ENCODE results near the gene PVALEF.

DNA sequence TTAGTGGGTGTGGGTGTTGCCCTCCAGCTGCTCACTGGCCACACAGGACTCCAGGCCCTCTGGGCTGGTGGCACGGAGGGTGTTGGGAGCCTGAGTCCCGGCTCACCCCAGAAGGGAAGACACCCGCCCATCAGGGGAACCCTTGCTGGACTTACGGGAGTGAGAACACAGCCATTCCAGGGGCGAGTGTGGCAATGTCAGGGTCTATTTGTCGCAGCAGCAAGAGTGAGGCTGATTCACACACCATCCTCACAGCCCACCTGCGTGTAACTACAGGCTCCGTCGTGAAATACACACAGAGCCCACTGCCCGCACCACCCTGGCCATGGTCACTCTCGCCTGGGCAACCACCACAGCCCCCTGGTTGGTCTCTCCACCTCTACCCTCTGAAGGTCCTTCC, 18.5 kb downstream of the PVALEF start:
- TF ChIP-seq MEF2A (IDR thresholded peaks at IDR 0.05; ENCODE audit: borderline replicate concordance, low read depth): no peak
- TF ChIP-seq, protein P1, sequence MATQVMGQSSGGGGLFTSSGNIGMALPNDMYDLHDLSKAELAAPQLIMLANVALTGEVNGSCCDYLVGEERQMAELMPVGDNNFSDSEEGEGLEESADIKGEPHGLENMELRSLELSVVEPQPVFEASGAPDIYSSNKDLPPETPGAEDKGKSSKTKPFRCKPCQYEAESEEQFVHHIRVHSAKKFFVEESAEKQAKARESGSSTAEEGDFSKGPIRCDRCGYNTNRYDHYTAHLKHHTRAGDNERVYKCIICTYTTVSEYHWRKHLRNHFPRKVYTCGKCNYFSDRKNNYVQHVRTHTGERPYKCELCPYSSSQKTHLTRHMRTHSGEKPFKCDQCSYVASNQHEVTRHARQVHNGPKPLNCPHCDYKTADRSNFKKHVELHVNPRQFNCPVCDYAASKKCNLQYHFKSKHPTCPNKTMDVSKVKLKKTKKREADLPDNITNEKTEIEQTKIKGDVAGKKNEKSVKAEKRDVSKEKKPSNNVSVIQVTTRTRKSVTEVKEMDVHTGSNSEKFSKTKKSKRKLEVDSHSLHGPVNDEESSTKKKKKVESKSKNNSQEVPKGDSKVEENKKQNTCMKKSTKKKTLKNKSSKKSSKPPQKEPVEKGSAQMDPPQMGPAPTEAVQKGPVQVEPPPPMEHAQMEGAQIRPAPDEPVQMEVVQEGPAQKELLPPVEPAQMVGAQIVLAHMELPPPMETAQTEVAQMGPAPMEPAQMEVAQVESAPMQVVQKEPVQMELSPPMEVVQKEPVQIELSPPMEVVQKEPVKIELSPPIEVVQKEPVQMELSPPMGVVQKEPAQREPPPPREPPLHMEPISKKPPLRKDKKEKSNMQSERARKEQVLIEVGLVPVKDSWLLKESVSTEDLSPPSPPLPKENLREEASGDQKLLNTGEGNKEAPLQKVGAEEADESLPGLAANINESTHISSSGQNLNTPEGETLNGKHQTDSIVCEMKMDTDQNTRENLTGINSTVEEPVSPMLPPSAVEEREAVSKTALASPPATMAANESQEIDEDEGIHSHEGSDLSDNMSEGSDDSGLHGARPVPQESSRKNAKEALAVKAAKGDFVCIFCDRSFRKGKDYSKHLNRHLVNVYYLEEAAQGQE (IDR thresholded peaks at IDR 0.05; ENCODE audit: low read depth, low read length): no peak
- no peak for TF ChIP-seq NRF1 (IDR thresholded peaks at IDR 0.05; ENCODE audit: low read depth, low read length)
- no peak for TF ChIP-seq TAF1 (IDR thresholded peaks at IDR 0.05; ENCODE audit: borderline replicate concordance, low read depth, low read length)
- TF ChIP-seq, protein P2, sequence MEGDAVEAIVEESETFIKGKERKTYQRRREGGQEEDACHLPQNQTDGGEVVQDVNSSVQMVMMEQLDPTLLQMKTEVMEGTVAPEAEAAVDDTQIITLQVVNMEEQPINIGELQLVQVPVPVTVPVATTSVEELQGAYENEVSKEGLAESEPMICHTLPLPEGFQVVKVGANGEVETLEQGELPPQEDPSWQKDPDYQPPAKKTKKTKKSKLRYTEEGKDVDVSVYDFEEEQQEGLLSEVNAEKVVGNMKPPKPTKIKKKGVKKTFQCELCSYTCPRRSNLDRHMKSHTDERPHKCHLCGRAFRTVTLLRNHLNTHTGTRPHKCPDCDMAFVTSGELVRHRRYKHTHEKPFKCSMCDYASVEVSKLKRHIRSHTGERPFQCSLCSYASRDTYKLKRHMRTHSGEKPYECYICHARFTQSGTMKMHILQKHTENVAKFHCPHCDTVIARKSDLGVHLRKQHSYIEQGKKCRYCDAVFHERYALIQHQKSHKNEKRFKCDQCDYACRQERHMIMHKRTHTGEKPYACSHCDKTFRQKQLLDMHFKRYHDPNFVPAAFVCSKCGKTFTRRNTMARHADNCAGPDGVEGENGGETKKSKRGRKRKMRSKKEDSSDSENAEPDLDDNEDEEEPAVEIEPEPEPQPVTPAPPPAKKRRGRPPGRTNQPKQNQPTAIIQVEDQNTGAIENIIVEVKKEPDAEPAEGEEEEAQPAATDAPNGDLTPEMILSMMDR (IDR thresholded peaks at IDR 0.05): no peak
- TF ChIP-seq, protein P3, sequence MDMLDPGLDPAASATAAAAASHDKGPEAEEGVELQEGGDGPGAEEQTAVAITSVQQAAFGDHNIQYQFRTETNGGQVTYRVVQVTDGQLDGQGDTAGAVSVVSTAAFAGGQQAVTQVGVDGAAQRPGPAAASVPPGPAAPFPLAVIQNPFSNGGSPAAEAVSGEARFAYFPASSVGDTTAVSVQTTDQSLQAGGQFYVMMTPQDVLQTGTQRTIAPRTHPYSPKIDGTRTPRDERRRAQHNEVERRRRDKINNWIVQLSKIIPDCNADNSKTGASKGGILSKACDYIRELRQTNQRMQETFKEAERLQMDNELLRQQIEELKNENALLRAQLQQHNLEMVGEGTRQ (IDR thresholded peaks at IDR 0.05; ENCODE audit: borderline replicate concordance, low read depth, low read length): no peak
- TF ChIP-seq, protein P4, sequence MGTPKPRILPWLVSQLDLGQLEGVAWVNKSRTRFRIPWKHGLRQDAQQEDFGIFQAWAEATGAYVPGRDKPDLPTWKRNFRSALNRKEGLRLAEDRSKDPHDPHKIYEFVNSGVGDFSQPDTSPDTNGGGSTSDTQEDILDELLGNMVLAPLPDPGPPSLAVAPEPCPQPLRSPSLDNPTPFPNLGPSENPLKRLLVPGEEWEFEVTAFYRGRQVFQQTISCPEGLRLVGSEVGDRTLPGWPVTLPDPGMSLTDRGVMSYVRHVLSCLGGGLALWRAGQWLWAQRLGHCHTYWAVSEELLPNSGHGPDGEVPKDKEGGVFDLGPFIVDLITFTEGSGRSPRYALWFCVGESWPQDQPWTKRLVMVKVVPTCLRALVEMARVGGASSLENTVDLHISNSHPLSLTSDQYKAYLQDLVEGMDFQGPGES (IDR thresholded peaks at IDR 0.05; ENCODE audit: low read depth, low read length): no peak
- no peak for TF ChIP-seq EP300 (IDR thresholded peaks at IDR 0.05; ENCODE audit: borderline replicate concordance in 1 of 2, low read depth in 1 of 2, low read length in 1 of 2)
- TF ChIP-seq RXRA (IDR thresholded peaks at IDR 0.05; ENCODE audit: borderline replicate concordance, low read depth): no peak
- no peak for TF ChIP-seq TCF12 (IDR thresholded peaks at IDR 0.05)
- no peak for TF ChIP-seq MXI1 (IDR thresholded peaks at IDR 0.05; ENCODE audit: low read depth, low read length)
- no peak for TF ChIP-seq CHD2 (IDR thresholded peaks at IDR 0.05; ENCODE audit: low read length, partially characterized antibody)
- TF ChIP-seq, protein P5, sequence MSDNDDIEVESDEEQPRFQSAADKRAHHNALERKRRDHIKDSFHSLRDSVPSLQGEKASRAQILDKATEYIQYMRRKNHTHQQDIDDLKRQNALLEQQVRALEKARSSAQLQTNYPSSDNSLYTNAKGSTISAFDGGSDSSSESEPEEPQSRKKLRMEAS (IDR thresholded peaks at IDR 0.05; ENCODE audit: low read depth): no peak
